Activated CD8-positive, alpha-beta T cell treated with anti-CD3 and anti-CD28 coated beads for 36 hours (primary cell): ENCODE measurements around the gene CRMP1. TPM values are rescaled to one million over a fixed set of nuclear protein-coding genes. Genes with fewer than 3 reads are reported as not detected.

Experiments
- ATAC-seq: fragments of 200-7000 bp; cut with Tn5 transposase; one replicate; pipeline ENCODE4 v1.10.0; 2021; ENCODE audit warnings: mild to moderate bottlenecking, moderate library complexity
- CTCF ChIA-PET: fragments of 350-600 bp; sonication (Branson Sonifier 250); formaldehyde crosslinking; loops from one replicate; lab custom pipeline; 2021; ENCODE audit warnings: antibody characterized with exemption; lab: Charles Lee
- POLR2A ChIA-PET: fragments of 350-600 bp; sonication (Branson Sonifier 250); formaldehyde crosslinking; loops from one replicate; lab custom pipeline; 2021; ENCODE audit warnings: antibody characterized with exemption; lab: Charles Lee
- DNase-seq: peaks from one replicate; pipeline ENCODE4 v3.0.0-alpha.2; 2020
- H3K27ac Mint-ChIP-seq: one replicate; pipeline ENCODE4 v1.8.0; 2021; ENCODE audit warnings: mild to moderate bottlenecking, mixed read lengths
- H3K27me3 Mint-ChIP-seq: one replicate; pipeline ENCODE4 v1.8.0; 2021; ENCODE audit warnings: mixed read lengths
- H3K36me3 Mint-ChIP-seq: one replicate; pipeline ENCODE4 v1.8.0; 2021; ENCODE audit warnings: low read depth, mixed read lengths
- H3K4me1 Mint-ChIP-seq: one replicate; pipeline ENCODE4 v1.8.0; 2021; ENCODE audit warnings: low read depth, mixed read lengths
- H3K4me3 Mint-ChIP-seq: one replicate; pipeline ENCODE4 v1.8.0; 2021; ENCODE audit warnings: mild to moderate bottlenecking, moderate library complexity, mixed read lengths
- H3K9me3 Mint-ChIP-seq: one replicate; pipeline ENCODE4 v1.8.0; 2021; ENCODE audit warnings: mixed read lengths
- intact Hi-C: fragments of 100-400 bp; cut with micrococcal nuclease; formaldehyde crosslinking; loops from one replicate; pipeline ENCODE4 v1.10.0; 2022
- total RNA-seq, 2 experiments: library from RNA; stranded (reverse); gene quantifications; one replicate each; pipeline ENCODE4 v1.2.3, GENCODE V29; 2021
- TF ChIP-seq, protein P1 (sequence below): fragments of 200-600 bp; IDR thresholded peaks from one replicate; pipeline ENCODE4 v1.8.0; 2022; ENCODE audit warnings: antibody characterized with exemption, mild to moderate bottlenecking

Gene CRMP1
- total RNA-seq, 2 experiments from 2014 or later = not detected

DNA sequence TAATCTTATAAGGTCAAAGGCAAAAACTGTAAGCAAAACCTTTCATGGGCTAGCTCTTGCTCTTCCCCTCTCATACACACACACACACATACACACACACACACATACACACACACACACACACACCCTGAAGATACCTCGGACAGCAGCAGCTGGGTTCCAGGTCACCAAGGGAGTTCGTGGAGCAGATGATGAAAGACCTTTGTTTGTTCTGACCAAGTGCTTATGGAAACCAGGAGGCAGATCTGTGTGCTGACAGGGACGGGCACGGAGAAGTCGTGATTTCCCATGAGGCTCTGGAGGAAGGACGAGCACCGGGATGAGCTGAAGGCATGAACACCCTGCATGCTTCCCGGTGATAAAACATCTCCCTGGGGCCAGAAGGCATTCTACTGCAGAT lies 35.4 kb upstream of the CRMP1 start:
- H3K27me3 Mint-ChIP-seq = peaks cover under 1% of the 10 kb centered on the region
- H3K4me3 Mint-ChIP-seq = no peak overlapping the region
- ChIA-PET CTCF (no interaction called here), POLR2A (no interaction called here)
- H3K4me1 Mint-ChIP-seq = no peaks in the 10 kb centered on the region
- no peaks in the 10 kb centered on the region for H3K36me3 Mint-ChIP-seq
- intact Hi-C loops = no loop called here
- H3K9me3 Mint-ChIP-seq = no peaks in the 10 kb centered on the region
- TF ChIP-seq, protein P1, sequence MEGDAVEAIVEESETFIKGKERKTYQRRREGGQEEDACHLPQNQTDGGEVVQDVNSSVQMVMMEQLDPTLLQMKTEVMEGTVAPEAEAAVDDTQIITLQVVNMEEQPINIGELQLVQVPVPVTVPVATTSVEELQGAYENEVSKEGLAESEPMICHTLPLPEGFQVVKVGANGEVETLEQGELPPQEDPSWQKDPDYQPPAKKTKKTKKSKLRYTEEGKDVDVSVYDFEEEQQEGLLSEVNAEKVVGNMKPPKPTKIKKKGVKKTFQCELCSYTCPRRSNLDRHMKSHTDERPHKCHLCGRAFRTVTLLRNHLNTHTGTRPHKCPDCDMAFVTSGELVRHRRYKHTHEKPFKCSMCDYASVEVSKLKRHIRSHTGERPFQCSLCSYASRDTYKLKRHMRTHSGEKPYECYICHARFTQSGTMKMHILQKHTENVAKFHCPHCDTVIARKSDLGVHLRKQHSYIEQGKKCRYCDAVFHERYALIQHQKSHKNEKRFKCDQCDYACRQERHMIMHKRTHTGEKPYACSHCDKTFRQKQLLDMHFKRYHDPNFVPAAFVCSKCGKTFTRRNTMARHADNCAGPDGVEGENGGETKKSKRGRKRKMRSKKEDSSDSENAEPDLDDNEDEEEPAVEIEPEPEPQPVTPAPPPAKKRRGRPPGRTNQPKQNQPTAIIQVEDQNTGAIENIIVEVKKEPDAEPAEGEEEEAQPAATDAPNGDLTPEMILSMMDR = no peak
- ATAC-seq (no peak), DNase-seq (no peak)
- no peak overlapping the region for H3K27ac Mint-ChIP-seq

DNA sequence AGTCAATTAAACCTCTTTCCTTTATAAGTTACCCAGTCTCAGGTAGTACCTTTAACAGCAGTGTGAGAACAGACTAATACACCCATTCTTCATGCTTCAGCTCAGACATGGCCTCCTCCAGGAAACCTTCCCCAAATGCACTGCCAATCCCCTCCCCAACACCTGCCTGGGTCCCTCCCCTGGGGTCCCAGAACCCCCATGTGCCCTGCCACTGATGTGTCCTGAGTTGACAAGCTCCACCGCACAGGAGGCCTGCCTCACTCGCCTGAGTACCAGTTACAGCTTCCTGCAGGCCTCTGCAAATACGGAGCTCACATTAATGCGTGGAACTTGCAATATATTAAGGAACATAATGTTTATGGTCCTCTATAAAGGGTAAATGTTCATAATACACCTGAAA lies 34.9 kb upstream of the CRMP1 start:
- ATAC-seq = no peak
- CTCF ChIA-PET = no interaction called here

DNA sequence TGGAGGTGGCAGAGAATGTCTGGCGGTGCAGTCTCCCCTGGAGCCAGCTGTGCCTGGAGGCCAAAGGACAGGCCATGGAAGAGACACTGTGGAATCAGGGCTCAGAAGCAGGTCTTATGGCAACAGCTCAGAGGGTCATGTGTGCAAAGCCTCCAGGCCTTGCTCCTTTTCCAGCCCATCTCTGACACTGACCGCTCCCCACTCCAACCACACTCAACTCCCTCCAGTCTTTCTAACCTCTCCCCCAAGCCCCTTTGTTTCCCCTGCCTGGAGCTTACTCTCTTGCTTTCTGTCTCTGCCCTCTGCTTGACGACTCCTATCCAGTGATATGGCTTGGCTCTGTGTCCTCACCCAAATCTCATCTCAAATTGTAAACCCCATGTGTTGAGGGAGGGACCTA lies 34.2 kb upstream of the CRMP1 start:
- CTCF ChIA-PET = no interaction called here
- Mint-ChIP-seq H3K4me3 (no peak overlapping the region), H3K9me3 (no peaks in the 10 kb centered on the region), H3K4me1 (no peaks in the 10 kb centered on the region), H3K27me3 (peaks cover 2% of the 10 kb centered on the region), H3K27ac (no peak overlapping the region), H3K36me3 (no peaks in the 10 kb centered on the region)
- POLR2A ChIA-PET = no interaction called here
- intact Hi-C loops = no loop called here
- TF ChIP-seq, protein P1 = no peak
- no peak for ATAC-seq
- no peak for DNase-seq

More for the DNA sequence above, 34.9 kb upstream of the CRMP1 start:
- intact Hi-C loops = no loop called here
- no peak overlapping the region for H3K27ac Mint-ChIP-seq
- peaks cover 2% of the 10 kb centered on the region for H3K27me3 Mint-ChIP-seq
- H3K4me3 Mint-ChIP-seq = no peak overlapping the region
- no peaks in the 10 kb centered on the region for H3K36me3 Mint-ChIP-seq
- POLR2A ChIA-PET = no interaction called here
- no peaks in the 10 kb centered on the region for H3K4me1 Mint-ChIP-seq
- TF ChIP-seq, protein P1 = no peak
- no peaks in the 10 kb centered on the region for H3K9me3 Mint-ChIP-seq
- no peak for DNase-seq

DNA sequence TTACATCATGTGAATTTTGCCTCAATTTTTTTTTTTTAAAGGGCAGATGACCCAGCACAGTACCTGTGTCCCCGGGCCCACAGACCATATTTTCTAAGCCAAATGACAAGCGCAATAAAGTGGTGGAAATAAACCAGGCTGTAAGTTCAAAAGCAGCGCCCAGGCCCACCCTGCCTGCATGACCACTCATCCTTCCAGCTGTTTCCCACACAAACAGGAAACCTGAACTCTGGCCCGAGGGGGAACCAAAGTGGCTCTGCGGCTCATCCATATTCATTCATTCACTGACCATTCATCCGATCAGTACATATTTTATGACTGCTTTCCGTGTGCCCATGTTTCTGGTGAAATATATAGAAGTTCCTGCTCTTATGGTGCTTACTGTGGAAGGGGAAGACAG lies 33.7 kb upstream of the CRMP1 start:
- intact Hi-C loops = no loop called here
- H3K4me3 Mint-ChIP-seq = no peak overlapping the region
- CTCF ChIA-PET = no interaction called here

DNA sequence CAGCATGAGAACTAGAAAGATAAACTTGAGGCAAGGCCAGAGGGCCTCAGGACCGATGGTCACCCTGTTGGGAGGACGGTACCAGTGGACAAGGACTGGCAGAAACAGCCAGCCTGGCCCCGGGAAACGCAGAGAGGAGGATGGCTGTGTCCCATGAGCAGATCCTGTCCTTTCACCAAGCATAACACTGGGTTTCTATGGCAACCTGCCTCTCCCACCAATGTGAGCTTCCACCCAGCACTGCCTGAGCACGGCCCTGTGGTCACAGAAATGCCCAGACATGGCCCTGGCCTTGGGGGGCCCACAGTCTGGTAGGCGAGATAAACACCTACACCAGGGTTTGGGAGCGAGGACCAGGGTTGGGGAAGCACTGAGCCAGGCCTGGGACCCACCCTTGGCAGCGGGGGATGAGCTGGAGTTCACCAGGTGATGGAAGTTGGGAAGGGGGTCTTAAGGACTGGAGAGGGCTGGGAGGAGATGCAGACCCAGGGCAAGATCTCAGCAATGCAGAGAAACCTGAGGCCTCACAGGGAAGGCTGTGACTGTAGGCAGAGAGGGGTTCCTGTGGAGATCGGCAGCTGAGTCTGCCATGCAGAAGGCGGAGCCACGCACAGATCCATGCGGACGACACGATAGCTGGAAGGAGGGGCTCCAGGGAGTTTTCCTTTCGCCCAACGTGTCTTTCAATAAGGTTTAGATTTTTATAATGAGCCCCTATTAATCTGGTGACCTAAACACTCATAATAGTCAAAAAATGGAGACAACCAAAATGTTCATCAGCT lies 32.7 kb upstream of the CRMP1 start:
- Mint-ChIP-seq H3K4me1 (no peaks in the 10 kb centered on the region), H3K4me3 (no peak overlapping the region), H3K36me3 (no peaks in the 10 kb centered on the region), H3K9me3 (no peaks in the 10 kb centered on the region), H3K27ac (no peak overlapping the region), H3K27me3 (peaks cover 2% of the 10 kb centered on the region)
- DNase-seq = no peak
- CTCF ChIA-PET = no interaction called here
- ATAC-seq = no peak
- TF ChIP-seq, protein P1 = no peak
- intact Hi-C loops = no loop called here
- POLR2A ChIA-PET = no interaction called here

More for the DNA sequence above, 33.7 kb upstream of the CRMP1 start:
- POLR2A ChIA-PET = no interaction called here
- Mint-ChIP-seq H3K4me1 (no peaks in the 10 kb centered on the region), H3K27ac (no peak overlapping the region), H3K36me3 (no peaks in the 10 kb centered on the region), H3K27me3 (peaks cover 2% of the 10 kb centered on the region), H3K9me3 (no peaks in the 10 kb centered on the region)
- DNase-seq = no peak
- no peak for ATAC-seq
- TF ChIP-seq, protein P1 = no peak
